ENCODE results near the gene NHERF1.
A peak's percentile ranks its signal among the peaks of the same experiment; 100 is the strongest.

Gene NHERF1

GRCh38 chr17:74768763-74769114 lies 20.3 kb downstream of the NHERF1 start:
- TF ChIP-seq, protein P1, sequence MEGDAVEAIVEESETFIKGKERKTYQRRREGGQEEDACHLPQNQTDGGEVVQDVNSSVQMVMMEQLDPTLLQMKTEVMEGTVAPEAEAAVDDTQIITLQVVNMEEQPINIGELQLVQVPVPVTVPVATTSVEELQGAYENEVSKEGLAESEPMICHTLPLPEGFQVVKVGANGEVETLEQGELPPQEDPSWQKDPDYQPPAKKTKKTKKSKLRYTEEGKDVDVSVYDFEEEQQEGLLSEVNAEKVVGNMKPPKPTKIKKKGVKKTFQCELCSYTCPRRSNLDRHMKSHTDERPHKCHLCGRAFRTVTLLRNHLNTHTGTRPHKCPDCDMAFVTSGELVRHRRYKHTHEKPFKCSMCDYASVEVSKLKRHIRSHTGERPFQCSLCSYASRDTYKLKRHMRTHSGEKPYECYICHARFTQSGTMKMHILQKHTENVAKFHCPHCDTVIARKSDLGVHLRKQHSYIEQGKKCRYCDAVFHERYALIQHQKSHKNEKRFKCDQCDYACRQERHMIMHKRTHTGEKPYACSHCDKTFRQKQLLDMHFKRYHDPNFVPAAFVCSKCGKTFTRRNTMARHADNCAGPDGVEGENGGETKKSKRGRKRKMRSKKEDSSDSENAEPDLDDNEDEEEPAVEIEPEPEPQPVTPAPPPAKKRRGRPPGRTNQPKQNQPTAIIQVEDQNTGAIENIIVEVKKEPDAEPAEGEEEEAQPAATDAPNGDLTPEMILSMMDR (IDR thresholded peaks at IDR 0.05; ENCODE audit: low read depth, low read length): no peak
- H3K4me3 ChIP-seq (ENCODE audit: low read depth, low read length): no peak overlapping the region

DNA sequence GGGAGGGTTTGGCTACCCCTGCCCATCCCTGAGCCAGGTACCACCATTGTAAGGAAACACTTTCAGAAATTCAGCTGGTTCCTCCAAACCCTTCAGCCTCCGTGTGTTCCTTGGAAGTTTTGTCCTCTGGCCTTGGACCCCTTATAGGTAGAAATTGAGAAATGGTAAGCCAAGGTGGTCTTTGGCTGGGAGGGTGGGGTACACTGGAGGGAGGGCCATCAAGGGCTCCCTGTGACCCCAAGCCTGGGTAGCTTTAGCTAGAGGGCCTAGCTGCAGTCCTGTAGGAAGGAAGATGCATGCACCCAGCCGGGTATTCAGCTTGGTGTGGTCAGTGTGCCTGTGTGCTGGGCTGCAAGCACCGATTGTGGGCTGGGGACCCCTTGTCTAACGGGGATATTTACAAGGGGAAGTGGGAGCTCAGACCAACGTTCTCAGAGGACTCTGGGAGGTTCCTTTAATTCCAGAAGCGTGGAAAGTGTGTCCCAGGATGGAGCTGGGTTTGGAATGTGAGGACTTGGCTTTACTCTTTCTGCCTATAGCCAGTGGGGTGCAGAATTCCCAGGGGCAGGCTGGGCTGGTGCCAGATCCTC lies 20.9 kb downstream of the NHERF1 start:
- TF ChIP-seq, protein P1 (IDR thresholded peaks at IDR 0.05; ENCODE audit: low read depth, low read length): no peak
- no peak overlapping the region for H3K4me3 ChIP-seq (ENCODE audit: low read depth, low read length)

DNA sequence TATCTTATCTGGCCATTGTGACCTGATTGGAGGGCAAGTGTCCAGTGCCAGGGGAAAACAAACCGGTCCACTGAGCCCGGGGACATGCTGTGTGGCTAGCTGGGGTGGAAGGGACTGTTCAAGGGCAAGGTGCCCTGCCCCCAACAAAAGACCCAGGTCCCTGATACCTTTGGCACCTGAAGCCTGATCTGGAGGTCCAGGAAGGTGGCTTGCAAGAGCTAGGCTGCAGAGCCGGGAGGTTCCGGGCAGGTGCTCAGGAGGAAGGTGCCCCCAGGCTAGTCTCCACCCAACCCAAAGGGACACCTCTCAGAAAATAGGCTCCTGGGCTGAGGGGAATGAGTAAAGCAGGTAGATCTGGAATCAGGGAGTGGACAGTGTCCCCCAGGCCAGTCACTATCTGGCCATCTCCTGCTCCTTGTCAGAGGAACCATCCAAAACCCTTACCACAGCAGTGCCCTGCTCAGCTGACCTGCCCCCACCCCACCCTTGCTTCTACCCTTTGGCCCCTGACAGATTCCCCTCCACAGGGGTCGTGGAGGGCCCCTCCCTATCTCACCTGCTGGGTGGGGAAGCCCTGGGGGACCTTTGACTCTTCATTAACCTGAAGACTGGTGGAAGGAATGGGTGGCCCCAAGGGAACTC lies 21.5 kb downstream of the NHERF1 start:
- H3K4me3 ChIP-seq (ENCODE audit: low read depth, low read length): no peak overlapping the region
- TF ChIP-seq, protein P1 (IDR thresholded peaks at IDR 0.05; ENCODE audit: low read depth, low read length): no peak

- TF ChIP-seq, protein P1 (IDR thresholded peaks at IDR 0.05; ENCODE audit: low read depth, low read length): peak; percentile 45
- no peak overlapping the region for H3K4me3 ChIP-seq (ENCODE audit: low read depth, low read length)
Measured at GRCh38 chr17:74770498-74771318, 22.3 kb downstream of the NHERF1 start.

DNA sequence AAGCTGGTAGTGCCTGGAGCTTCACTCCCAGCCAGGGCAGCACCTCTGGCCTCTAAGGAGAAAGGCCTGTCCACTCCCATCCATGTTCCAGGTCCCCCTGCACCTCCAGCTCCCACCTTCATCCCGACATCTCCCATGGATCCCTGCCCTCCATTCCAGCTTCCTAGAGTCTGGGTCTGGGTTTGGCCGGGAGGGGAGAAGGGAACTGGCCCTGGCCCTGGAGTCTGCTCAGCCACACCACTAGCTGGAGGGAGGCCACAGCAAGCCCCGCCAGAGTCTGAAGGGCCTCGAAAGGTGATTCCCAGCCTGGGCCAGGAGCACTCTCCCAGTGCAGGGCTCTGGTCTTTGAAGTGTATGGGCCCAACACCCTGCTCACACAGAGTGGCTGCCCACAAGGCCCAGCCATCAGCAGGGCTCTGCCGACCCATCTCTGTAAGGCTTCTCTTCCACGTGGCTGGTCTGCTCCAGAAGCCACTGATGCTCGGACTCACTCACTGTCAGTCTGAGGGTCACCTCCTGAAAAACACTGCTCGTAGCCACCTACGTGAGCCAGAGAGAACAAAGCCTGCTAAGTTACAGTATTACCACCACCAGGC lies 23.0 kb downstream of the NHERF1 start:
- no peak overlapping the region for H3K4me3 ChIP-seq (ENCODE audit: low read depth, low read length)

GRCh38 chr17:74772053-74772452 lies 23.6 kb downstream of the NHERF1 start:
- H3K4me3 ChIP-seq (ENCODE audit: low read depth, low read length): no peak overlapping the region
- TF ChIP-seq, protein P1 (IDR thresholded peaks at IDR 0.05; ENCODE audit: low read depth, low read length): no peak

More for the DNA sequence above, 23.0 kb downstream of the NHERF1 start:
- TF ChIP-seq, protein P1 (IDR thresholded peaks at IDR 0.05; ENCODE audit: low read depth, low read length): no peak
